Right lung (tissue), 5 donors: Measurements from ENCODE around the gene PRR19. TPM values are rescaled to one million over a fixed set of nuclear protein-coding genes. Genes with fewer than 3 reads are reported as not detected.

ENCODE experiments used
- DNase-seq, 2 donors: peaks; one replicate each; pipeline ENCODE4 v3.0.0-alpha.2; 2013
- polyA plus RNA-seq, 5 donors: library from polyadenylated mRNA; unstranded; fragments of 120-200 nt; gene quantifications; one replicate each; pipeline versions ENCODE4 v1.2.1 to v1.2.3, GENCODE V29; 2013; ENCODE audit warnings: inconsistent platforms in 1 of 5, low replicate concordance in 1 of 5; ENCODE audit not compliant: insufficient read length in 5 of 5, insufficient read depth in 1 of 5

Gene PRR19
- polyA plus RNA-seq, 5 donors: 1.1 to 2.0 (median 1.4) TPM

GRCh38 chr19:42294471-42295137 is 7.3 kb upstream of the PRR19 start:
- DNase-seq: no peak

GRCh38 chr19:42295342-42295741 is 6.6 kb upstream of the PRR19 start:
- no peak for DNase-seq

DNA sequence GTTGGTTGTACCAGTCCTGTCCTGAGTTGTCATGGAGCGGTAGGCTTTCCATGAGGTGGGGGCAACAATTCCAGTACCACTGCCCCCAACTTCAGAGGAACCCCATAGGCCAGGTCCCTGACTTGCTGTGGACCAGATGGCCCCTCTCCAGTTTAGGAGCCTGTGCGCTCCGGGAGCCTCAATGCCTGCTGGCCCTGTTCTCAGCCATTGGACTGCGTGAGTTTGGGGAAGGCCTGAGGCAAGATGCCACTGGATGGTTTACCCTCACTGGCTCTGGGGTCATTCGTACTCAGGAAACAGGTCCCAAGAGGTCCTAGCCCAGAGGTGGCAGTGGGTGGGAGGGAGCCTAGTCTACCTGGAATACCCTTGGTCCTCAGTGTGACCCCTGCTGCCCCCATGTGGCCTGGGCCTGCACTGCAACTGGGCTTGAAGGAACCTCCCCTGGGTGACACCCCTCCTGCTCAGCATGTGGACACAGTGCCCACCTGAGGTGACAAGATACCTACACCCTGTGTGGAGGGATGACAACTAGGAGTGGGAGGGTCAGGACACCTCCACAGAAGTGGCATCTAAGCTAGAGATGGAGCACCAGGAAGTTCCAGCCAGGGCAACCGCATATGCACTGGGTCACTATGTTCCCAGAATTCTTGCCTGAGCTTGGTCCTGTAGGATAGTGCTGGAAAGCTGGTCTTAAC is 6.0 kb upstream of the PRR19 start:
- peak in 1 of 2 donors; percentile 66 for DNase-seq

- DNase-seq: no peak
Observed at GRCh38 chr19:42297039-42297438, 4.9 kb upstream of the PRR19 start.

- no peak for DNase-seq
Observed at GRCh38 chr19:42303101-42303464, 1.2 kb downstream of the PRR19 start.

DNA sequence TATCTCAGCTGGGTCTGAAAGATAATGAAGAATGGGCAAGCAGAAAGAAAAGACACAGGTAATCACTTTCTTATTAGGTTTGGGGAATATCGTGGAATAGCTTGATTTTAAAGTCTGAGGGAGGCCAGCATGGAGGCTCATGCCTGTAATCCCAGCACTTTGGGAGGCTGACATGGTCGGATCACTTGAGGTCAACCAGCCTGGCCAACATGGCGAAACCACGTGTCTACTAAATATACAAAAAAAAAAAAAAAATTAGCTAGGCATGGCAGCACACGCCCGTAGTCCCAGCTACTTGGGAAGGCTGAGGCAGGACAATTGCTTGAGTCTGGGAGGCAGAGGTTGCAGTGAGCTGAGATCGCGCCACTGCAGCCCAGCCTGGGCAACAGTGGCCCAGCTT is 1.9 kb downstream of the PRR19 start:
- no peak for DNase-seq

DNA sequence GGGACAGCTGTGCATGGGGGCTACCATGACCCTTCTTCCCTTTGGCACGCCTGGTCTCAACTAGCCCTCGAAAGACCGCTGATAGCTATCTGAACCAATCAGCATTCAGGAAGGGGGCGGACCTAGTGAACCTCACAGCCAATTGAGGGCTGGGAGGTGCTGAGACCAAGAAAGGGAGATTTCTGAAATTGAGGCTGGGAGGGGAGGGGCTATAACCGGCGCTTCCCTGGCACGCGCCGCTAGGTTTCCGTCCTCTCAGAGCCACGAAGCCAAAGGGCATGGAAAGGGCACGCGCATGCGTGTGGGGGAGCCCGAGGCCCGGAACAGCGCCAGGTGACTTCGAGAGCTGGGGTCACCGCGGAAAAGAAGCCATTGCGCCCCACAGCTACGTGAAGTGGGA is 4.7 kb downstream of the PRR19 start:
- no peak for DNase-seq

DNA sequence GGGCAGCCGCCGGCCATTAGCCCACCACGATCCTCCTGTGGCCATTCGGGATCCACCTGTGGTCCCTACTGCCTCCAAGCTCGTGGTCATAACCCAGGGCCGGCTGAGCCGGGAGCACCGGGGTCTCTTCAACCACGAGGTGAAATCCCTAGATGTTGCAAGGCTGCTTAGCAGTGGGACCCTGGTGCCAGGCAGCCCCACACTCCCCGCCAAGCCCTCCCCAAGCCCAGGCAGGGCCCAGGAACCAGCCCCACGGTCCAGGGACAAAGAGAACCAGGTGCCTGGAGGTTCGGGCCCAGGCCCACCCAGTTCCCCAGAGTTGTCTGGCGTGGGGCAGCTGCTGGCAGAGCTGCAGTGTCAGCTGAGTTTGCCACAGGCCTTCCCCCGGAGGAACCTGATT is 7.8 kb downstream of the PRR19 start:
- DNase-seq: no peak

- DNase-seq: no peak
Observed at GRCh38 chr19:42311657-42312056, 9.7 kb downstream of the PRR19 start.

GRCh38 chr19:42312370-42312769 is 10.4 kb downstream of the PRR19 start:
- no peak for DNase-seq

DNA sequence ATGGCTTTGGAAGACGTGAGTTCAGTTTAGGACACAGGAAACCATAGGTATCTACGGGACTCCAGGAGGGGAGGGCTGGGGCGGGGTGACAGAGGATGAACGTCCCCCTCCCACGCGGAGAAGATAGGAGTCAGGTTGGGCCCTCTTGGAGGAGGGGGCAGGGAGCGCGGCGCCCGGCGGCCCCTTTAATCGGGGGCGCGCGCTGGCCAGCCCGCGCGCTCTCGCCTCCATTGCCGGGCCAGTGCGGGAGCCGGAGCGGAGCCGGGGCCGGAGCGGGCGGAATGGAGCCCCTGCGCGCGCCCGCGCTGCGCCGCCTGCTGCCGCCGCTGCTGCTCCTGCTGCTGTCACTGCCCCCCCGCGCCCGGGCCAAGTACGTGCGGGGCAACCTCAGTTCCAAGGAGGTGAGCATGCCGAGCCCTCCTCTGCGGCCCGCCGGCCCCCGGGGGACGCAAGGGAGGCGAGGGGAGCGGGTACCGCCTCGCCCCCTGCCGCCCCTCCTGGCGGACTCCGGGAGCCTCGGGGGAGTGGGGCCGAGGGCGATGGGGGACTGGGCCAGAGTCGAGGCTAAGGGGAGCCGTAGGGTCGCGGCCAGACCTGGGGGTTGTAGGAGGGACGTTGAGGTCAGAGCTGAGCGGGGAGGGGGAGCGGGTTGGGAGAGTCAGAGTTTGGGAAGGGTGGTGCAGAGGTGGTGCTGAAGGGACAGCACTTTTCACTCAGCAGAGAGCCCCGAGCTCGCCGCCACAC is 11.3 kb downstream of the PRR19 start, which contains the start of gene TMEM145:
TMEM145 (plus strand) TSS at position 214 of the 744 bp plus-strand sequence; CDS start at position 282, 68 bp downstream.
- peak in 1 of 2 donors; percentile 39 for DNase-seq

- DNase-seq: no peak
Observed at GRCh38 chr19:42313840-42314755, 12.2 kb downstream of the PRR19 start.

GRCh38 chr19:42315024-42315423 is 13.1 kb downstream of the PRR19 start:
- DNase-seq: no peak

GRCh38 chr19:42316223-42317211 is 14.6 kb downstream of the PRR19 start:
- no peak for DNase-seq

DNA sequence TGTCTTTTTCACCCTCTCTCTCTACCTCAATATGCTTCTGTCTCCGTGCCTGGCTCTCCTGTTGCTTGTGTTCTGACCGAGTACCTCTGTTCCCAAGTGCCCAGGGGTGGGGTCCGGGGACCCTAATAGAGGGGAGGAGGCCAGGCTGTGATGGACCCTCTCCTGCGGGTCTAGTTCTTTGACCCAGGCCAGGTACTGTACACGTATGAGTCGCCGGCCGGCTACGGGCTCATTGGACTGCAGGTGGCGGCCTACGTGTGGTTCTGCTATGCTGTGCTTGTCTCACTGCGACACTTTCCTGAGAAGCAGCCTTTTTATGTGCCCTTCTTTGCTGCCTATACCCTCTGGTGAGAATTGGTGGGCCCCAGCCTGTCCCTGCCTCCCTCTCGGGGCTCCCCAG is 15.6 kb downstream of the PRR19 start:
- no peak for DNase-seq

- DNase-seq: no peak
Observed at GRCh38 chr19:42322305-42322704, 20.4 kb downstream of the PRR19 start.

- no peak for DNase-seq
Observed at GRCh38 chr19:42323473-42323851, 21.5 kb downstream of the PRR19 start.

DNA sequence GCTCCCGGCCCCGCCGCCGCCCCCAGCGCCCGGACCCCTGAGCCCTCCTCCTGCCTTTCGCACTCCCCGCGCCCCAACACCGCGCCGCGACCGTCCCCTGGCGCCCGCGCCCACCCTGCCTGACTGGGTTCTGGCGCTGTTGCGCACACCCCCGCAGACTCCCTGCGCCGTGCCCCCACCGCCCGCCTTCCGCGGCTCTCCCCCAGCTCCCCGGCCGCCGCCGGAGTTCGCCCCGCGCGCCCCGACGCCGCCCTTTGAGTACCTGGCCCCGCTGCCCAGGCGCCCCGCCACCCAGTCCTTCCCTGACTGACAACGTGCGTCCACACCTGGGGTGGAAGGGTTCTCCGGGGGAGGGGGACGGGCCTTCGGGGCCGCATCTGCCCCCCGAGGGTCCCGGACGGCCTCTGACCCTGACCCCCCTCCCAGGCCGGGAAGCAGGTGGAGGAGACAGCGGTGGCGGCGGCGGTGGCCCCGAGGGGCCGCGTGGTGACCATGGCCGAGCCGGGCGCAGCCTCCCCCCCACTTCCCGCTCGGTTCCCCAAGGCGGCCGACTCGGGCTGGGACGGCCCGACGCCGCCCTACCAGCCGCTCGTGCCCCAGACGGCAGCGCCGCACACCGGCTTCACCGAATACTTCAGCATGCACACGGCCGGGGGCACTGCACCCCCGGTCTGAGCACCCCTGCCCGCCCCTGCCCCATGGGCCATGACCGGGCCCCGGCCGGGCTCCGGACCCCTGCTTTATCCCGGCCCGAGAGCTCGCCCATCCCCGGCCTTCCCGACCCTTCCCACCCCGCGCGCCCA is 22.1 kb downstream of the PRR19 start:
- no peak for DNase-seq

DNA sequence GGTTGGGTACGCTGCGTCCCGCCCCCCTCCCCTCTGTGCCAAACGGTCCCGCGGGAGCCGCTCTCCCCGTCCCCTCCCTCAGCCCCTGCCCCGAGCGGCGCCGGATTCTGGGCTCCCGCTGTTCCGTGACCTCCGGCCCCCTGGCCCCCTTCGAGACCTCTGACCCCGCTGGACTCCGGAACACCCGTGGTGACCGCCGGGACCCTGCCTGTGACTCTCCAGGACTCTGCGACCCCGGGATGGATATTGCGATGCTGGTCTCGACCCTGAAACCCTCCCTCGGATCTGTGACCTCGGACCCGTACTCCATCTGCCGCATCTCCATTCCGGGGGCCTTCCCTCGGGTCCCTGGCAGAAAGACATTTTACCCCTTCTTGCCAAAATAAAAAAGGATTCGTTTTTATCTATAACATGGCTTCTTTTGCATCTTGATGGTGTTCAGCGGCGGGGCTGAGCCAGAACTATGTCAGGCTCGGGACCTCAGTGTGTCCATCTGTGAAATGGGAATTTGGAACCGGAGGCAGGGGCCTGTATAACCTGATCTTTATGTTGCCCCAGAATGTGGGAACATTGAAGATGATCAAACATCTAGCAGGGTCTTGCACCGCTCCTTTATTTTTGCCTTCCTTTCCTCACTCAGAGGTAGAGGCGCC is 22.8 kb downstream of the PRR19 start:
- DNase-seq: no peak
